Measurements from ENCODE around the gene C1orf116. TPM values are rescaled to one million over a fixed set of nuclear protein-coding genes. Genes with fewer than 3 reads are reported as not detected.
A peak's percentile ranks its signal among the peaks of the same experiment; 100 is the strongest.

Gene C1orf116
- total and polyA plus RNA-seq, 10 donors = 0.02 to 1.0 (median 0.27) TPM; not detected in 1

- Histone ChIP-seq H3K4me3 (no peak overlapping the region), H3K27ac (no peak overlapping the region), H3K27me3 (replicated peaks in 1 of 7) (no peaks in the 10 kb centered on the region), H3K4me1 (peaks cover 0 to 8% (median 0%) of the 10 kb centered on the region in 6 donors), H3K9me3 (no peaks in the 10 kb centered on the region), H3K36me3 (no peaks in the 10 kb centered on the region)
- TF ChIP-seq CTCF (IDR thresholded peaks at IDR 0.05 in 8 of 11, conservative IDR thresholded peaks at IDR 0.05 in 3 of 11) = peak; percentile 41 to 82 (median 67)
- no peak for TF ChIP-seq POLR2A (IDR thresholded peaks at IDR 0.05)
- no peak for TF ChIP-seq POLR2AphosphoS5 (IDR thresholded peaks at IDR 0.05)
- DNase-seq = no peak
- WGBS, 5 donors = 36 to 51% (median 40%) methylated on average over 9 of the region's 9 CpGs
- intact Hi-C loops (cut with DNase I; ENCODE audit: low total_unique reads) = loop anchor here (10.0 kb wide), 1 partner anchor 70 kb away; no protein-coding TSS in a partner anchor
These were observed 27.4 kb downstream of the C1orf116 start for GRCh38 chr1:207004931-207005830.

GRCh38 chr1:207003210-207003609 is 29.3 kb downstream of the C1orf116 start:
- WGBS, 5 donors = 88 to 98% (median 95%) methylated on average over 4 of the region's 4 CpGs
- DNase-seq = no peak
- Histone ChIP-seq H3K36me3 (no peaks in the 10 kb centered on the region), H3K4me3 (no peak overlapping the region), H3K27ac (no peak overlapping the region), H3K4me1 (peaks cover 0 to 8% (median 0%) of the 10 kb centered on the region in 6 donors), H3K9me3 (no peaks in the 10 kb centered on the region), H3K27me3 (replicated peaks in 1 of 7) (no peaks in the 10 kb centered on the region)
- TF ChIP-seq CTCF (IDR thresholded peaks at IDR 0.05 in 8 of 11, conservative IDR thresholded peaks at IDR 0.05 in 3 of 11) (no peak), POLR2A (IDR thresholded peaks at IDR 0.05) (no peak), POLR2AphosphoS5 (IDR thresholded peaks at IDR 0.05) (no peak)
- intact Hi-C loops (cut with DNase I; ENCODE audit: low total_unique reads) = loop anchor here (10.0 kb wide), 1 partner anchor 72 kb away; no protein-coding TSS in a partner anchor

- no peaks in the 10 kb centered on the region for H3K36me3 ChIP-seq
- no peak for DNase-seq
- TF ChIP-seq POLR2AphosphoS5 (IDR thresholded peaks at IDR 0.05) (no peak), POLR2A (IDR thresholded peaks at IDR 0.05) (no peak)
- H3K9me3 ChIP-seq = no peaks in the 10 kb centered on the region
- 55 to 81% (median 58%) methylated on average over 1 of the region's 1 CpG for WGBS, 5 donors
- H3K4me3 ChIP-seq = no peak overlapping the region
- peaks cover 0 to 8% (median 0%) of the 10 kb centered on the region in 6 donors for H3K4me1 ChIP-seq
- no peak overlapping the region for H3K27ac ChIP-seq
- no peaks in the 10 kb centered on the region for H3K27me3 ChIP-seq (replicated peaks in 1 of 7)
- intact Hi-C loops (cut with DNase I; ENCODE audit: low total_unique reads) = loop anchor here (10.0 kb wide), 1 partner anchor 72 kb away; no protein-coding TSS in a partner anchor
These were observed 29.8 kb downstream of the C1orf116 start for GRCh38 chr1:207002724-207003146.

GRCh38 chr1:207001492-207002245 is 30.9 kb downstream of the C1orf116 start:
- TF ChIP-seq POLR2A (IDR thresholded peaks at IDR 0.05) (no peak), CTCF (IDR thresholded peaks at IDR 0.05 in 8 of 11, conservative IDR thresholded peaks at IDR 0.05 in 3 of 11) (no peak), POLR2AphosphoS5 (IDR thresholded peaks at IDR 0.05) (no peak)
- no peak for DNase-seq
- Histone ChIP-seq H3K27me3 (replicated peaks in 1 of 7) (no peaks in the 10 kb centered on the region), H3K9me3 (no peaks in the 10 kb centered on the region), H3K36me3 (no peaks in the 10 kb centered on the region), H3K27ac (no peak overlapping the region), H3K4me3 (no peak overlapping the region), H3K4me1 (peaks cover 0 to 8% (median 0%) of the 10 kb centered on the region in 6 donors)
- WGBS, 5 donors = 79 to 89% (median 87%) methylated on average over 5 of the region's 5 CpGs
- intact Hi-C loops (cut with DNase I; ENCODE audit: low total_unique reads) = loop anchor here (10.0 kb wide), 1 partner anchor 73 kb away; no protein-coding TSS in a partner anchor

All from spleen (tissue), 11 donors.